Measurements from ENCODE around the gene ZAR1L. TPM values are rescaled to one million over a fixed set of nuclear protein-coding genes. Genes with fewer than 3 reads are reported as not detected.

The ZAR1L gene
- polyA plus RNA-seq, 1 donor from 2014 or later, result not detected

DNA sequence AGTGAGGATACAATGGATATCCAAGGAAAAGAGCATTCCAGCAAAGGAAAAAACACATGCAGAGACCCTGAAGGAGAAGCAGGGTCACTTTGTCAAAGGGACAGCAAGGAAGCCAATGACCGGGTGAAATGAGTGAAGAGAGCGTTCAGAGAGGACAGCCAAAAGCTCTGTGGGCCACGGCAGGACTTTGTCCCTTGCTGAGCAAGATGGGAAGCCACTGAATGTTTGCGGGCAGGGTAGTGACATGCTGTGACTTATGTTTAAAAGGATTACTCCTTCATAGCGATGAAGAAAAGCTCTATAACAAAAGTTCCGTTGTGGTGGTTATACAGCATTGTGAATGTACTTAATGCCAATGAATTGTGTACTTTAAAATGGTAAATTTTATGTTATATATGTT is 16.5 kb downstream of the ZAR1L start:
- no peak for TF ChIP-seq EP300 (conservative IDR thresholded peaks at IDR 0.05; ENCODE audit: poor library complexity, severe bottlenecking)
- TF ChIP-seq SMC3 (conservative IDR thresholded peaks at IDR 0.05; ENCODE audit: poor library complexity), result no peak
- TF ChIP-seq, protein P1, sequence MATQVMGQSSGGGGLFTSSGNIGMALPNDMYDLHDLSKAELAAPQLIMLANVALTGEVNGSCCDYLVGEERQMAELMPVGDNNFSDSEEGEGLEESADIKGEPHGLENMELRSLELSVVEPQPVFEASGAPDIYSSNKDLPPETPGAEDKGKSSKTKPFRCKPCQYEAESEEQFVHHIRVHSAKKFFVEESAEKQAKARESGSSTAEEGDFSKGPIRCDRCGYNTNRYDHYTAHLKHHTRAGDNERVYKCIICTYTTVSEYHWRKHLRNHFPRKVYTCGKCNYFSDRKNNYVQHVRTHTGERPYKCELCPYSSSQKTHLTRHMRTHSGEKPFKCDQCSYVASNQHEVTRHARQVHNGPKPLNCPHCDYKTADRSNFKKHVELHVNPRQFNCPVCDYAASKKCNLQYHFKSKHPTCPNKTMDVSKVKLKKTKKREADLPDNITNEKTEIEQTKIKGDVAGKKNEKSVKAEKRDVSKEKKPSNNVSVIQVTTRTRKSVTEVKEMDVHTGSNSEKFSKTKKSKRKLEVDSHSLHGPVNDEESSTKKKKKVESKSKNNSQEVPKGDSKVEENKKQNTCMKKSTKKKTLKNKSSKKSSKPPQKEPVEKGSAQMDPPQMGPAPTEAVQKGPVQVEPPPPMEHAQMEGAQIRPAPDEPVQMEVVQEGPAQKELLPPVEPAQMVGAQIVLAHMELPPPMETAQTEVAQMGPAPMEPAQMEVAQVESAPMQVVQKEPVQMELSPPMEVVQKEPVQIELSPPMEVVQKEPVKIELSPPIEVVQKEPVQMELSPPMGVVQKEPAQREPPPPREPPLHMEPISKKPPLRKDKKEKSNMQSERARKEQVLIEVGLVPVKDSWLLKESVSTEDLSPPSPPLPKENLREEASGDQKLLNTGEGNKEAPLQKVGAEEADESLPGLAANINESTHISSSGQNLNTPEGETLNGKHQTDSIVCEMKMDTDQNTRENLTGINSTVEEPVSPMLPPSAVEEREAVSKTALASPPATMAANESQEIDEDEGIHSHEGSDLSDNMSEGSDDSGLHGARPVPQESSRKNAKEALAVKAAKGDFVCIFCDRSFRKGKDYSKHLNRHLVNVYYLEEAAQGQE (IDR thresholded peaks at IDR 0.05; ENCODE audit: borderline replicate concordance), result no peak
- TF ChIP-seq MXI1 (conservative IDR thresholded peaks at IDR 0.05; ENCODE audit: poor library complexity, severe bottlenecking), result no peak
- no peak for TF ChIP-seq TAF1 (IDR thresholded peaks at IDR 0.05; ENCODE audit: low read depth)
- TF ChIP-seq EZH2 (IDR thresholded peaks at IDR 0.05; ENCODE audit: borderline replicate concordance, insufficient read depth, low read length, poor library complexity, severe bottlenecking), result no peak
- no peak for TF ChIP-seq POLR2AphosphoS5 (IDR thresholded peaks at IDR 0.05)
- TF ChIP-seq, protein P2, sequence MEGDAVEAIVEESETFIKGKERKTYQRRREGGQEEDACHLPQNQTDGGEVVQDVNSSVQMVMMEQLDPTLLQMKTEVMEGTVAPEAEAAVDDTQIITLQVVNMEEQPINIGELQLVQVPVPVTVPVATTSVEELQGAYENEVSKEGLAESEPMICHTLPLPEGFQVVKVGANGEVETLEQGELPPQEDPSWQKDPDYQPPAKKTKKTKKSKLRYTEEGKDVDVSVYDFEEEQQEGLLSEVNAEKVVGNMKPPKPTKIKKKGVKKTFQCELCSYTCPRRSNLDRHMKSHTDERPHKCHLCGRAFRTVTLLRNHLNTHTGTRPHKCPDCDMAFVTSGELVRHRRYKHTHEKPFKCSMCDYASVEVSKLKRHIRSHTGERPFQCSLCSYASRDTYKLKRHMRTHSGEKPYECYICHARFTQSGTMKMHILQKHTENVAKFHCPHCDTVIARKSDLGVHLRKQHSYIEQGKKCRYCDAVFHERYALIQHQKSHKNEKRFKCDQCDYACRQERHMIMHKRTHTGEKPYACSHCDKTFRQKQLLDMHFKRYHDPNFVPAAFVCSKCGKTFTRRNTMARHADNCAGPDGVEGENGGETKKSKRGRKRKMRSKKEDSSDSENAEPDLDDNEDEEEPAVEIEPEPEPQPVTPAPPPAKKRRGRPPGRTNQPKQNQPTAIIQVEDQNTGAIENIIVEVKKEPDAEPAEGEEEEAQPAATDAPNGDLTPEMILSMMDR (IDR thresholded peaks at IDR 0.05; ENCODE audit: poor library complexity, severe bottlenecking), result no peak
- no peak for TF ChIP-seq RAD21 (conservative IDR thresholded peaks at IDR 0.05)
- no peak overlapping the region for H2AFZ ChIP-seq (ENCODE audit: low read depth, low read length)
- peaks cover 11% of the 10 kb centered on the region for H3K36me3 ChIP-seq (ENCODE audit: insufficient read depth, low read length)
- H3K4me3 ChIP-seq (ENCODE audit: low read length), result no peak overlapping the region
- H3K27me3 ChIP-seq (ENCODE audit: insufficient read depth, low read depth, low read length), result no peaks in the 10 kb centered on the region
- no peaks in the 10 kb centered on the region for H3K79me2 ChIP-seq (replicated peaks; ENCODE audit: insufficient read depth, low read length)
- H3F3A ChIP-seq (ENCODE audit: insufficient read depth, low read length, poor library complexity, severe bottlenecking), result no peaks in the 10 kb centered on the region
- no peak overlapping the region for H3K4me2 ChIP-seq (ENCODE audit: low read length)
- no peak overlapping the region for H3K27ac ChIP-seq (ENCODE audit: low read length)
- no peaks in the 10 kb centered on the region for H3K9me2 ChIP-seq (ENCODE audit: insufficient read depth, low read length)
- H3K9me3 ChIP-seq (ENCODE audit: low read length), result no peaks in the 10 kb centered on the region
- H3K9ac ChIP-seq (ENCODE audit: low read length), result no peak overlapping the region
- H4K20me1 ChIP-seq (ENCODE audit: insufficient read depth), result no peaks in the 10 kb centered on the region

DNA sequence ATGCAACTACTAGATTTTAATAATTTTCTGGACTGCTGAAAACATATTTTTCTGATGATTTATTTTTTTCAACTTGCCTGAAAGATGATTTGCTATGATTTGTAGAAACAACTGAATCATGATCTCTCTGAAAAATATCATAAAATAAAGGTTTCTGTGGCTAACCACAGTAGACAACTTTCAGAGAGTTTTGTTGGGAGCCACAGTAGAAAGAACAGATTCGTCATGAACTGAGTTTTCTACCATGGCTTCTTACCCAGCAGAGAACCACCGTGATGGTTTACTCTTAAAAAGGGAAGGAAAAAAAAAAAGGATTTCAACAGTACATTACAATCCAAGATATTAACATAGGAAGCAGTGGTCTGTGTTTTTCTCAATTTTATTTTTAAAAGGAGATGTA is 18.0 kb downstream of the ZAR1L start:
- H3K9me3 ChIP-seq (ENCODE audit: low read length), result no peaks in the 10 kb centered on the region
- H3K9me2 ChIP-seq (ENCODE audit: insufficient read depth, low read length), result no peaks in the 10 kb centered on the region
- H3F3A ChIP-seq (ENCODE audit: insufficient read depth, low read length, poor library complexity, severe bottlenecking), result no peaks in the 10 kb centered on the region
- peaks cover 11% of the 10 kb centered on the region for H3K36me3 ChIP-seq (ENCODE audit: insufficient read depth, low read length)
- no peak overlapping the region for H3K4me3 ChIP-seq (ENCODE audit: low read length)
- H3K4me2 ChIP-seq (ENCODE audit: low read length), result no peak overlapping the region
- TF ChIP-seq TAF1 (IDR thresholded peaks at IDR 0.05; ENCODE audit: low read depth) (no peak), SMC3 (conservative IDR thresholded peaks at IDR 0.05; ENCODE audit: poor library complexity) (no peak), POLR2AphosphoS5 (IDR thresholded peaks at IDR 0.05) (no peak), MXI1 (conservative IDR thresholded peaks at IDR 0.05; ENCODE audit: poor library complexity, severe bottlenecking) (no peak), RAD21 (conservative IDR thresholded peaks at IDR 0.05) (no peak), EP300 (conservative IDR thresholded peaks at IDR 0.05; ENCODE audit: poor library complexity, severe bottlenecking) (no peak), EZH2 (IDR thresholded peaks at IDR 0.05; ENCODE audit: borderline replicate concordance, insufficient read depth, low read length, poor library complexity, severe bottlenecking) (no peak)
- TF ChIP-seq, protein P1 (IDR thresholded peaks at IDR 0.05; ENCODE audit: borderline replicate concordance), result no peak
- TF ChIP-seq, protein P2 (IDR thresholded peaks at IDR 0.05; ENCODE audit: poor library complexity, severe bottlenecking), result no peak
- no peak overlapping the region for H3K9ac ChIP-seq (ENCODE audit: low read length)
- no peaks in the 10 kb centered on the region for H4K20me1 ChIP-seq (ENCODE audit: insufficient read depth)
- H3K79me2 ChIP-seq (replicated peaks; ENCODE audit: insufficient read depth, low read length), result no peaks in the 10 kb centered on the region
- no peak overlapping the region for H3K27ac ChIP-seq (ENCODE audit: low read length)
- H3K27me3 ChIP-seq (ENCODE audit: insufficient read depth, low read depth, low read length), result no peaks in the 10 kb centered on the region
- H2AFZ ChIP-seq (ENCODE audit: low read depth, low read length), result no peak overlapping the region

All from neural cell (in vitro differentiated cells).